ENCODE measurements around the gene ARMC9. TPM values are rescaled to one million over a fixed set of nuclear protein-coding genes. Genes with fewer than 3 reads are reported as not detected.

Gene ARMC9
- total and polyA plus RNA-seq, 8 donors: 3.7 to 15.0 (median 8.1) TPM

DNA sequence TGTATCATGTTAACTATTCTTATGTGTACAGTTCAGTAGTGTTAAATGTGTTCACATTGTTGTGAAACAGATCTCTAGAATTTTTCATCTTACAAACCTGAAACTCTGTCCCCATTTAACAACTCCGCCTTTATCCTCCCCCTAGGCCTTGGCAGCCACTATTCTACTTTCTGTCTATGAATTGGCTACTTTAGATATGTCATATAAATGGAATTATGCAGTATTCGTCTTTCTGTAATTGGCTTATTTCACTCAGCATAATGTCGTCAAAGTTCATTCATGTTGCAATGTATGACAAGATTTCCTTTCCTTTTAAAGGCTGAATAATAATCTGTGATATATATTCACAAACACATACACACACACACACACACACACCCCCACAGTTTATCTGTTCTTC lies 12.4 kb downstream of the ARMC9 start:
- TF ChIP-seq, protein P1, sequence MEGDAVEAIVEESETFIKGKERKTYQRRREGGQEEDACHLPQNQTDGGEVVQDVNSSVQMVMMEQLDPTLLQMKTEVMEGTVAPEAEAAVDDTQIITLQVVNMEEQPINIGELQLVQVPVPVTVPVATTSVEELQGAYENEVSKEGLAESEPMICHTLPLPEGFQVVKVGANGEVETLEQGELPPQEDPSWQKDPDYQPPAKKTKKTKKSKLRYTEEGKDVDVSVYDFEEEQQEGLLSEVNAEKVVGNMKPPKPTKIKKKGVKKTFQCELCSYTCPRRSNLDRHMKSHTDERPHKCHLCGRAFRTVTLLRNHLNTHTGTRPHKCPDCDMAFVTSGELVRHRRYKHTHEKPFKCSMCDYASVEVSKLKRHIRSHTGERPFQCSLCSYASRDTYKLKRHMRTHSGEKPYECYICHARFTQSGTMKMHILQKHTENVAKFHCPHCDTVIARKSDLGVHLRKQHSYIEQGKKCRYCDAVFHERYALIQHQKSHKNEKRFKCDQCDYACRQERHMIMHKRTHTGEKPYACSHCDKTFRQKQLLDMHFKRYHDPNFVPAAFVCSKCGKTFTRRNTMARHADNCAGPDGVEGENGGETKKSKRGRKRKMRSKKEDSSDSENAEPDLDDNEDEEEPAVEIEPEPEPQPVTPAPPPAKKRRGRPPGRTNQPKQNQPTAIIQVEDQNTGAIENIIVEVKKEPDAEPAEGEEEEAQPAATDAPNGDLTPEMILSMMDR (IDR thresholded peaks at IDR 0.05): no peak
- intact Hi-C loops (cut with DNase I): no loop called here
- no peak for ATAC-seq
- Histone ChIP-seq H3K4me1 (no peaks in the 10 kb centered on the region), H3K27ac (no peak overlapping the region), H3K4me3 (no peak overlapping the region), H3K27me3 (no peaks in the 10 kb centered on the region), H3K9me3 (no peaks in the 10 kb centered on the region), H3K36me3 (peaks cover 0 to 9% (median 4%) of the 10 kb centered on the region in 3 donors)
- 87% methylated on average over 3 of the region's 3 CpGs for WGBS, 2 donors
- no peak for FAIRE-seq
- no peak for DNase-seq

DNA sequence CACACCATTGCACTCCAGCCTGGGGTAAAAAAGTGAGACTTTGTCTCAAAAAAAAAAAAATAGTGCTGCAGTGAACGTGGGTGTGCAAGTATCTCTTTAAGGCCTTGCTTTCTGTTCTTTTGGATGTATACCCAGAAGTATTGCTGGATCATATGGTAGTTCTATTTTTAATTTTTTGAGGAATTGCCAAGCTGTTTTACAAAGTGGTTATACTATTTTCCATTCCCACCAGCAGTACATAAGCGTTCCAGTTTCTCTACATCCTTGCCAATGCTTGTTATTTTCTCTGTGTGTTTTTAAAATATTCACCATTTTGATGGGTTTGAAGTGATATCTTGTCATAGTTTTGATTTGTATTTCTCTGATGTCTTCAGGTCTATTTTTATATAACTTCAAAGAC lies 13.1 kb downstream of the ARMC9 start:
- WGBS, 2 donors: 68 to 74% methylated on average over 2 of the region's 2 CpGs
- intact Hi-C loops (cut with DNase I): no loop called here
- no peak for FAIRE-seq
- Histone ChIP-seq H3K27ac (no peak overlapping the region), H3K9me3 (no peaks in the 10 kb centered on the region), H3K36me3 (peaks cover 0 to 13% (median 4%) of the 10 kb centered on the region in 3 donors), H3K4me3 (no peak overlapping the region), H3K27me3 (no peaks in the 10 kb centered on the region), H3K4me1 (no peaks in the 10 kb centered on the region)
- DNase-seq: no peak
- ATAC-seq: no peak
- TF ChIP-seq, protein P1 (IDR thresholded peaks at IDR 0.05): no peak

DNA sequence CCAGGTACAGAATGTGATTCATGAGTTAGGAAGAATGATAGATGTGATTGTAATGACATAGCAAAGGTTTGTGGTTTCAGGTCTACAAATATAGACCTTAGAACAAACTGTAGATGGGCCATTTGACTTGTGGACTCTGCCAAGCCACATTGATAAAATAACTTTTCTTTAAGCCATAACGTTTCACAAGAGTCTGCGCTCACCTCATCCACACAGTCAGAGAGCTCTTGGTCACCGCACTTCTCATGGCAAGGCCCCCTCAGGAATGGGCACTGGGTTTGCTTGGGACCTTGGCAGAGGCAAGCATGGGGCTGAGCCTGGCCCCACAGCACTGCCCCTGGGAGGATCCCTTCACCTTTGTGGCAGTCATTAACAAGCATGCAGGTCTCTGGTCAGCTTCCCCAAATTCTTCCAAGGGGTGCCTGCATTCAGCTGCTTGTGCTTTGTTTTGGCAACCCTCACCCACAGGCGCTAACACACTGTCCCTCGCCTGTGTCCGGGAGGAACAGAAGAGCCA lies 14.0 kb downstream of the ARMC9 start:
- TF ChIP-seq, protein P1 (IDR thresholded peaks at IDR 0.05): no peak
- H3K9me3 ChIP-seq: no peaks in the 10 kb centered on the region
- peaks cover 0 to 21% (median 4%) of the 10 kb centered on the region in 3 donors for H3K36me3 ChIP-seq
- H3K27me3 ChIP-seq: no peaks in the 10 kb centered on the region
- H3K4me3 ChIP-seq: no peak overlapping the region
- intact Hi-C loops (cut with DNase I): no loop called here
- ATAC-seq: peak in 1 of 4 donors; percentile 30
- no peak for FAIRE-seq
- H3K4me1 ChIP-seq: no peaks in the 10 kb centered on the region
- H3K27ac ChIP-seq: no peak overlapping the region
- WGBS, 2 donors: 87 to 88% methylated on average over 6 of the region's 6 CpGs
- no peak for DNase-seq

DNA sequence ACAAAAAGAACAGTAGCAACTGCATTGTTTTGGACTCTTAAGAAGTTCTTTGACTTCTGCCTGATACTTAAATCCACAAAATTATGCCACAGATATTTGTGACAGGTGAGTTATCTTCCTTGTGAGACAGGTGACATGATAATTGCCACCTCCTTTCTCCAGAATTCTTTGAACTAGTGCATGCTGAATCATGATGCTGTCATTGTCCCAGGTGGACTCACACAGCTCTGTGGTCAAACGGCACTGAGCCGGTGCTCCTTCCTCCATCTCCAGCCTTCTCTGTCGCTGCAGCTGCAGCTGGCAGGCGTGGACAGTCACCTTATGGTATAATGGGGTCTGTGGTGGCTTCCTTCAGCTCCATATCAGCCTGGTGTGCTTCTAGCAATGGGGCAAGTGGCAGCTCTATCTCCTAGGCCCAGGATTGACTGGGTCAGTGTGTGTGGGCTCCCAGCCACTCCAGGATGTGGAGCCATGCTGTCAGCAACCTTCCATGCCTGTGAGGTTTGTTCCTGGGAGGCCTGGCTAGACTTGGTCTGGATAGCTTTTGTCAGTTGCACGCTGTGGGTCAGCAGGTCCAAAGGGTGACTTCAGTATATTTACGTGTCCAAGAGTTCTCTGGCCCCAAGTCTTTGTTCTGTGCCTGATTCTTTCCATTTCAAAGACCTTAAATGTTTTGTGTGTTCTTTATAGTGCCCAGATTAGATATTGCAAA lies 15.7 kb downstream of the ARMC9 start:
- H3K4me3 ChIP-seq: no peak overlapping the region
- DNase-seq (no peak), ATAC-seq (no peak), FAIRE-seq (no peak)
- TF ChIP-seq, protein P1 (IDR thresholded peaks at IDR 0.05): no peak
- H3K27me3 ChIP-seq: no peaks in the 10 kb centered on the region
- H3K9me3 ChIP-seq: no peaks in the 10 kb centered on the region
- no peaks in the 10 kb centered on the region for H3K4me1 ChIP-seq
- 91 to 96% methylated on average over 6 of the region's 6 CpGs for WGBS, 2 donors
- H3K36me3 ChIP-seq: peaks cover 0 to 22% (median 0%) of the 10 kb centered on the region in 3 donors
- intact Hi-C loops (cut with DNase I): no loop called here
- H3K27ac ChIP-seq: no peak overlapping the region

DNA sequence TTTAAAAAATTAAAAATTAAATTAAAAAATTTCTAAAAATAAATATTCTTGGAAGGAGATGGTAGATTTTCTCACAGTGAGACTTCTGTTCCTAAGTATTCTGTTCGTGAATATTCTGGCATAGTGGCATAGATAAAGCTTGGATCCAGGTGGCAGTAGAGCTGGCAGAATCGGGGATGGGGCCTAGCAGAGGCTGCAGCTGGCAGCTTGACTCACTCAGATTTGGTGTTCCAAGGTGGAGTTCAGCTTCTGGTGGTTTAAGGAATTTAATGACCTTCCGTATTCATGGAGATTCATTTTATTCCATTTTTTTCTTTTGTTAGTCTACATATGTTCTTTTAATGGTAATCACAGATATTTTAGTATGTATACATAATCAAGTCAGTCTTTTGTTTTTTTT lies 19.9 kb downstream of the ARMC9 start:
- no peaks in the 10 kb centered on the region for H3K9me3 ChIP-seq
- no peak for FAIRE-seq
- no peaks in the 10 kb centered on the region for H3K27me3 ChIP-seq
- ATAC-seq: no peak
- H3K4me3 ChIP-seq: no peak overlapping the region
- H3K27ac ChIP-seq: no peak overlapping the region
- no peaks in the 10 kb centered on the region for H3K4me1 ChIP-seq
- H3K36me3 ChIP-seq: peaks cover 0 to 22% (median 0%) of the 10 kb centered on the region in 3 donors
- intact Hi-C loops (cut with DNase I): no loop called here
- no peak for DNase-seq
- TF ChIP-seq, protein P1 (IDR thresholded peaks at IDR 0.05): no peak
- WGBS, 2 donors: 76 to 82% methylated on average over 3 of the region's 3 CpGs
